ENCODE measurements around the gene CD247. TPM values are rescaled to one million over a fixed set of nuclear protein-coding genes. Genes with fewer than 3 reads are reported as not detected.

The CD247 gene
- total RNA-seq, 1 donor, result not detected

GRCh38 chr1:167501515-167502191 is 16.7 kb downstream of the CD247 start:
- Histone ChIP-seq H2AFZ (ENCODE audit: low read length) (no peak overlapping the region), H3K4me3 (ENCODE audit: insufficient read depth, low read length) (no peak overlapping the region), H3K4me2 (ENCODE audit: insufficient read depth, low read length) (no peak overlapping the region), H3K27me3 (ENCODE audit: insufficient read depth, low read length) (peaks cover 13% of the 10 kb centered on the region), H3K79me2 (ENCODE audit: insufficient read depth, low read length) (no peaks in the 10 kb centered on the region), H3K9me3 (ENCODE audit: low read depth, low read length) (no peaks in the 10 kb centered on the region), H3K27ac (ENCODE audit: low read depth, low read length) (no peak overlapping the region), H3K36me3 (ENCODE audit: insufficient read depth, low read length) (no peaks in the 10 kb centered on the region), H4K20me1 (ENCODE audit: insufficient read depth, low read length) (no peaks in the 10 kb centered on the region), H3K4me1 (ENCODE audit: insufficient read depth, low read length) (no peaks in the 10 kb centered on the region)
- no peak for TF ChIP-seq CTCF (IDR thresholded peaks at IDR 0.05; ENCODE audit: extremely low read depth, low read depth, low read length)
- DNase-seq (ENCODE audit: insufficient read length, low spot score, missing footprints), result no peak

DNA sequence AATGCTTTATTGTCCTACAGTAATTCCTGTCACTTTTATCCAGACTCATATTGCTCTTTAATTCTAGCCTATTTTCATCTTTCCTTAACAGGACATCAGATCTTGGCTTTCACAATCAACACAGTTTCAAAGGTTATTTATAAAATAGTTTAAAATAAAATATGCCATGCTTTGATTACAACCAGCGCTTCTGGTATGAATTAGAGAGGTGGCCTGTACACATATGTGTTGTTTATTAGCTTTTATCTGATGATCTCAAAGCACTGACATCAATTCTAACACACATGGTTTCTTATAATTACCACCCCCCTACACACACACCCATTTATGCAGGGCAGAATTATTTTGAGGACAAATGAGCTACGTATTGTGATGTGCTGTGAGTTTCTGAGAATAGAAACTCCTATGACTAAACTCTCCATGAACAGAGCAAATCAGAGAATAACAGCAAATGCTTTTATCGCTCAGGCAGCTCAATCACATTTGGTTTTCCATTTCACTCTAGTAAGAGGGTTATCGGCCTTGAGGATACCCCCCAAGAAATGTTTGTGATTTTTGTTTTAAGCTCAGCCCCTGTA is 18.0 kb downstream of the CD247 start:
- Histone ChIP-seq H3K36me3 (ENCODE audit: insufficient read depth, low read length) (no peaks in the 10 kb centered on the region), H4K20me1 (ENCODE audit: insufficient read depth, low read length) (no peaks in the 10 kb centered on the region), H2AFZ (ENCODE audit: low read length) (no peak overlapping the region), H3K9me3 (ENCODE audit: low read depth, low read length) (no peaks in the 10 kb centered on the region), H3K79me2 (ENCODE audit: insufficient read depth, low read length) (no peaks in the 10 kb centered on the region), H3K27me3 (ENCODE audit: insufficient read depth, low read length) (peaks cover 13% of the 10 kb centered on the region), H3K27ac (ENCODE audit: low read depth, low read length) (no peak overlapping the region), H3K4me3 (ENCODE audit: insufficient read depth, low read length) (no peak overlapping the region), H3K4me2 (ENCODE audit: insufficient read depth, low read length) (no peak overlapping the region), H3K4me1 (ENCODE audit: insufficient read depth, low read length) (no peaks in the 10 kb centered on the region)
- no peak for DNase-seq (ENCODE audit: insufficient read length, low spot score, missing footprints)
- TF ChIP-seq CTCF (IDR thresholded peaks at IDR 0.05; ENCODE audit: extremely low read depth, low read depth, low read length), result no peak

- H3K27me3 ChIP-seq (ENCODE audit: insufficient read depth, low read length), result peaks cover 13% of the 10 kb centered on the region
- no peak for DNase-seq (ENCODE audit: insufficient read length, low spot score, missing footprints)
- no peaks in the 10 kb centered on the region for H3K79me2 ChIP-seq (ENCODE audit: insufficient read depth, low read length)
- H3K36me3 ChIP-seq (ENCODE audit: insufficient read depth, low read length), result no peaks in the 10 kb centered on the region
- H3K4me1 ChIP-seq (ENCODE audit: insufficient read depth, low read length), result no peaks in the 10 kb centered on the region
- TF ChIP-seq CTCF (IDR thresholded peaks at IDR 0.05; ENCODE audit: extremely low read depth, low read depth, low read length), result no peak
- H3K27ac ChIP-seq (ENCODE audit: low read depth, low read length), result no peak overlapping the region
- no peak overlapping the region for H3K4me2 ChIP-seq (ENCODE audit: insufficient read depth, low read length)
- H2AFZ ChIP-seq (ENCODE audit: low read length), result no peak overlapping the region
- no peaks in the 10 kb centered on the region for H4K20me1 ChIP-seq (ENCODE audit: insufficient read depth, low read length)
- no peak overlapping the region for H3K4me3 ChIP-seq (ENCODE audit: insufficient read depth, low read length)
- no peaks in the 10 kb centered on the region for H3K9me3 ChIP-seq (ENCODE audit: low read depth, low read length)
Measured at GRCh38 chr1:167499664-167500101, 18.6 kb downstream of the CD247 start.

DNA sequence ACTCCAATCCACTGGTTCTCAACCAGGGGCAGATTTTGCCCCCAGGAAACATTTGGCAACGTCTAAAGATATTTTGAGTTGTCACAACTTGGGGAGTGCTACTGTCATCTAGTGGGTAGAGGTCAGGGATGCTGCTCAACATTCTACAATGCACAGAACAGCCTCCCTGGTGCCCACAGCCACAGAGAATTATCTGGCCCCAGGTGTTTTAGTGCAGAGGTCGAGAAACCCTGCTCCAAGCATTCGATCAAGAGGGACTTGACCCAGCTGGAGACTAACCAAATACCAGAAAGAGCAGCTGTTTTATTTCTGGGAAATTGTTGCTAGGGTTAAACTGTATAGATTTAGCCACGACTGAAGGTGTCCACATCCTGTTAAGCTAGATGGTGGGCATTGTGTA is 19.2 kb downstream of the CD247 start:
- H3K4me1 ChIP-seq (ENCODE audit: insufficient read depth, low read length), result no peaks in the 10 kb centered on the region
- no peak overlapping the region for H3K4me2 ChIP-seq (ENCODE audit: insufficient read depth, low read length)
- no peaks in the 10 kb centered on the region for H4K20me1 ChIP-seq (ENCODE audit: insufficient read depth, low read length)
- peaks cover 10% of the 10 kb centered on the region for H3K27me3 ChIP-seq (ENCODE audit: insufficient read depth, low read length)
- H3K36me3 ChIP-seq (ENCODE audit: insufficient read depth, low read length), result no peaks in the 10 kb centered on the region
- no peak overlapping the region for H3K4me3 ChIP-seq (ENCODE audit: insufficient read depth, low read length)
- no peak overlapping the region for H2AFZ ChIP-seq (ENCODE audit: low read length)
- no peak overlapping the region for H3K27ac ChIP-seq (ENCODE audit: low read depth, low read length)
- no peaks in the 10 kb centered on the region for H3K79me2 ChIP-seq (ENCODE audit: insufficient read depth, low read length)
- H3K9me3 ChIP-seq (ENCODE audit: low read depth, low read length), result no peaks in the 10 kb centered on the region
- no peak for TF ChIP-seq CTCF (IDR thresholded peaks at IDR 0.05; ENCODE audit: extremely low read depth, low read depth, low read length)
- no peak for DNase-seq (ENCODE audit: insufficient read length, low spot score, missing footprints)

All from osteoblast (primary cell).